HuH-7.5 (cell line): ENCODE data around the gene TESK2.
"Not testable (repeated sequence)": the region's sequence is repeated elsewhere in the genome, so short reads cannot be mapped to it uniquely, and the experiment has no call there.

ENCODE experiments used
- DNase-seq: peaks from one replicate; pipeline ENCODE4 v3.0.0; 2011; ENCODE audit warnings: low spot score

Gene TESK2, protein sequence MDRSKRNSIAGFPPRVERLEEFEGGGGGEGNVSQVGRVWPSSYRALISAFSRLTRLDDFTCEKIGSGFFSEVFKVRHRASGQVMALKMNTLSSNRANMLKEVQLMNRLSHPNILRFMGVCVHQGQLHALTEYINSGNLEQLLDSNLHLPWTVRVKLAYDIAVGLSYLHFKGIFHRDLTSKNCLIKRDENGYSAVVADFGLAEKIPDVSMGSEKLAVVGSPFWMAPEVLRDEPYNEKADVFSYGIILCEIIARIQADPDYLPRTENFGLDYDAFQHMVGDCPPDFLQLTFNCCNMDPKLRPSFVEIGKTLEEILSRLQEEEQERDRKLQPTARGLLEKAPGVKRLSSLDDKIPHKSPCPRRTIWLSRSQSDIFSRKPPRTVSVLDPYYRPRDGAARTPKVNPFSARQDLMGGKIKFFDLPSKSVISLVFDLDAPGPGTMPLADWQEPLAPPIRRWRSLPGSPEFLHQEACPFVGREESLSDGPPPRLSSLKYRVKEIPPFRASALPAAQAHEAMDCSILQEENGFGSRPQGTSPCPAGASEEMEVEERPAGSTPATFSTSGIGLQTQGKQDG

GRCh38 chr1:45490626-45491486, at the start of gene TESK2:
TESK2 (minus strand) TSS chr1:45491163; CDS start chr1:45457785, 33,378 bp downstream.
- DNase-seq: peak; percentile 92

GRCh38 chr1:45536886-45537285, 45.9 kb upstream of the TESK2 start:
- DNase-seq: no peak

DNA sequence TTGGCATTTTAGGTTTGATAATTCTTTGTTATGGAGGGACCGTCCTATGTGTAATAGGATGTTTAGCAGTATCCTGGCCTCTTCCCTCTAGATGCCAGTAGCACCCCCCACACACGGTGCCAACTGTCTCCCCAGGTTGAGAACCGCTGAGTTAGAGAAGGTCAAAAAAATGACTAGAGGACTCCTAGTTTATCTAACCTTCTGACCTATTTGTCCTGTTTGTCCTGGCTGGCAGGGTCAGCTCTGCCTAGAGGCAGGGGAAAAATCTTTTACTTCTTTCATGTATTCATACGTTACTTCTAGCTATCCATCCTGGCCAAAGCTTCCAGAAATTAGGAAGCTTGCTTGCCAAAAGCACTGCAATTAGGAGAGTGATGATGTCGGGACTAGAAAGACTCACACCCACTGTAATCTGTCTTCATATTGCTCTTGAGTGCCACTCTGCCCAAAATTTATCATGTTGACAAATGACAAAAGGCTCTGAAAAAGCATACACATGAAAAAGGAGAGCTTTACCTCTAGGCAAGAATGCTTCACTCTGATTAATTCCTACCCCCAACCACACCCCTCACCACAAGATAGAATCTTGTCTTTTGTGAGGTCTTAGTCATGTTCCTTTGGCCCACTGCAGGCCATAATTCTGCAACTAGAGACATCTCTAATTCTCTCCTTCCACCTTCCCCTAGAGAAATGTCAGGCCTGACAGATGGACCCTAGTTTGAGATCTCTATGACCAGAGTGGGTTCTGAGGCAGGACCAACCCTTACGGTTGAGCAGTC, 45.2 kb upstream of the TESK2 start:
- DNase-seq: no peak

- no peak for DNase-seq
These were observed 40.9 kb upstream of the TESK2 start for GRCh38 chr1:45531873-45532272.

DNA sequence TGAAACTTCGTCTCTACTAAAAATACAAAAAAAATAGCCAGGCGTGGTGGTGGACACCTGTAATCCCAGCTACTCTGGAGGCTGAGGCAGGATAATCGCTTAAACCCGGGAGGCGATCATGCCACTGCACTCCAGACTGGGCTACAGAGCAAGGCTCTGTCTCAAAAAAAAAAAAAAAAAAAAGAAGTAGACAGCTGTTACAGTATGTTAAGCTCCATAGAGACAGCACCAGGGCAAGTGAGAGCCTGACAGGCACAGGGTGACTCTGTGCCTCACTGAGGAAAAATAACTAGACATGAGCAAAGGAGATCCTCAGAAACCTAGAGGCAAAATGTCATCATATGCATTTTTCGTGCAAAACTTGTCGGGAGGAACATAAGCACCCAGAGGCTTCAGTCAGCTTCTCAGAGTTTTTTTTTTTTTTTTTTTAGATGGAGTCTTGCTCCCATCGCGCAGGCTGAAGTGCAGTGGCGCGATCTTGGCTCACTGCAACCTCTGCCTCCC, 39.7 kb upstream of the TESK2 start:
- DNase-seq: no peak

- DNase-seq: no peak
These were observed 35.2 kb upstream of the TESK2 start for GRCh38 chr1:45526135-45526644.

DNA sequence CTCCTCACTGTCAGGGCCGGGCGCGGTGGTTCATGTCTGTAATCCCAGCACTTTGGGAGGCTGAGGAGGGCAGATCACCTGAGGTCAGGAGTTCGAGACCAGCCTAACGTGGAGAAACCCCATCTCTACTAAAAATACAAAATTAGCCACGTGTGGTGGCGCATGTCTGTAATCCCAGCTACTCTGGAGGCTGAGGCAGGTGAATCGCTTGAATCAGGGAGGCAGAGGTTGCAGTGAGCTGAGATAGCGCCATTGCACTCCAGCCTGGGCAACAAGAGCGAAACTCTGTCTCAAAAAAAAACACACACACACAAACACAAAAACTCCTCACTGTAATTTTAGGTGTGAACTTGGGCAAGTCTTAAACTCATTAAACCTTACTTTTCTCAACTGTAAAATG, 33.0 kb upstream of the TESK2 start:
- DNase-seq: not testable (repeated sequence)

- DNase-seq: not testable (repeated sequence)
These were observed 32.6 kb upstream of the TESK2 start for GRCh38 chr1:45523516-45523915.

DNA sequence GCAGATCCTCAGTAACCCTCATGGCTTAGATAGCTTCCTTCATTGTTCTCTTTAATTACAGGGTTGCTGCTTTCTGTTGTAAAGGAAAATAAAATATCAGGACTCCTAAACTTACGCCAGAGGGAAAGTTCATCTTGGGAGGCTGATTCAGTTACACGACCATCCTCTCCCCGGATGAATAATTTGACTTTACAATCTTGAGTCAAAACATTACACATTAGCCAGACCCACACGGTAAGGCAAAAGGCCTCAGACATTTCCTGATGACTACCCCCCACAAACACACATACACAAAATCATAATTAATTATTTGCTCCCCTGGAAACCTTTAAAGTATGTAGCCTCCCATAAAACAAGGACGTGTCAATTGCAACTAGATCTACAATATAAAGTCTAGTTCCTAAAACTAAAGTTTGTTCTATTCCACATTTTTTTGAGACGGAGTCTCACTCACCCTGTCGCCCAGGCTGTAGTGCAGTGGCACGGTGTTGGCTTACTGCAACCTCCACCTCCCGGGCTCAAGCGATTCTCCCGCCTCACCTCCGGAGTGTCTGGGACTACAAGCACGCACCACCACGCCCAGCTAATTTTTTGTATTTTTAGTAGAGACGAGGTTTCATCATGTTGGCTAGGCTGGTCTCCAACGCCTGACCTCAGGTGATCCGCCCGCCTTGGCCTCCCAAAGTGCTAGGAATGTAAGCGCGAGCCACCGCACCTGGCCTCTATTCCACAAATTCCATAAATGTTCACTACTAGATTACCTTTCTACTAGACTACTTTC, 31.6 kb upstream of the TESK2 start:
- DNase-seq: no peak

GRCh38 chr1:45521413-45522323, 30.7 kb upstream of the TESK2 start, which contains the start of gene PRDX1:
PRDX1 (minus strand) TSS chr1:45521884; CDS start chr1:45519043, 2,841 bp downstream.
- DNase-seq: peak; percentile 67

GRCh38 chr1:45519774-45520173, 28.8 kb upstream of the TESK2 start:
- not testable (repeated sequence) for DNase-seq

DNA sequence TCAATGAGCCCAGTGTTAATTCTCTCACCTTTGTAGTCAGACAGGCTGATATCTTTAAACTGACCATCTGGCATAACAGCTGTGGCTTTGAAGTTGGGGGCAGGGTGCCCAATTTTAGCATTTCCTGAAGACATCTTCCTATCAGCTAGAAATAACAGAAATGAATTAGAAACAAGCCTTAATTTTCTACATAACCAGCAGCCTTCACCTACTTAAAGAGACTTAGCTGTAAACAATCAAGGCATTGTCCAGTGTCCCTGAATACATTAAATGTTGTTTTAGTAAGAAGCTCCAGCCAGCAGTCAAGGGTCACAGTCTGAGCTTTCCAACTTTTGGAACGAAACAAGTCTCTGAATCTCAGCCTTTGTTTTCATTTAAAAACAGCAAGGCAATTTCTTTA, 27.9 kb upstream of the TESK2 start:
- DNase-seq: no peak

DNA sequence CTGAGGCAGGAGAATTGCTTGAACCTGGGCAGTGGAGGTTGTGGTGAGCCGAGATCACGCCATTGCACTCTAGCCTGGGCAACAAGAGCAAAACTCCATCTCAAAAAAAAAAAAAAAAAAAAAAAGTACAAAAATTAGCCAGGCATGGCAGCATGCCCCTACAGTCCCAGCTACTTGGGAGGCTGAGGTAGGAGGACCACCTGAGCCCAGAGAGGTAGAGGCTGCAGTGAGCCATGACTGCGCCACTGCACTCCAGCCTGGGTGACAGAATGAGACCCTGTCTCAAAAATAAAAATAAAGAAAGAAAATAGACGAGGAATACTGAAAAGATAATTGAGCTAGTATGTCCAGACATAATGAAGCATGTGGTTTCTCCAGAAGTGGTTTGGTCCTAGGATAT, 27.4 kb upstream of the TESK2 start:
- DNase-seq: not testable (repeated sequence)

GRCh38 chr1:45516465-45516864, 25.5 kb upstream of the TESK2 start:
- DNase-seq: no peak

DNA sequence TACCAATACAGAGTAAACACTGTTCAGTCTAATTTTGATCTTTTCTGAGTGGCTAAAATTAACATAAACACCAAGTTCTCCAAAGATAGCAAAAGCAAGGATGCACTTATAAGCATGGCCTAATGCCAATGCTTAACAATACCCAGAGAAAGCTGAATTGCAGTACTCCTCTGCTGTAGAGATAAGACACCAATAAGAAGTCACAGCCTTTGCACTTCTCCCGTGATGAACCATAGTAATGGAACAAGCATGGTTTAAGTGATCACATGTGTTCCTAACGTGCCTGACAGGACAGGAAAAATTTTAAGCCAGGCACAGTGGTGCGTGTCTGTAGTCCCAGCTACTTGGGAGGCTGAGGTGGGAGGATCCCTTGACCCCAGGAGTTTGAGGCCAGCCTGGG, 25.1 kb upstream of the TESK2 start:
- DNase-seq: no peak

DNA sequence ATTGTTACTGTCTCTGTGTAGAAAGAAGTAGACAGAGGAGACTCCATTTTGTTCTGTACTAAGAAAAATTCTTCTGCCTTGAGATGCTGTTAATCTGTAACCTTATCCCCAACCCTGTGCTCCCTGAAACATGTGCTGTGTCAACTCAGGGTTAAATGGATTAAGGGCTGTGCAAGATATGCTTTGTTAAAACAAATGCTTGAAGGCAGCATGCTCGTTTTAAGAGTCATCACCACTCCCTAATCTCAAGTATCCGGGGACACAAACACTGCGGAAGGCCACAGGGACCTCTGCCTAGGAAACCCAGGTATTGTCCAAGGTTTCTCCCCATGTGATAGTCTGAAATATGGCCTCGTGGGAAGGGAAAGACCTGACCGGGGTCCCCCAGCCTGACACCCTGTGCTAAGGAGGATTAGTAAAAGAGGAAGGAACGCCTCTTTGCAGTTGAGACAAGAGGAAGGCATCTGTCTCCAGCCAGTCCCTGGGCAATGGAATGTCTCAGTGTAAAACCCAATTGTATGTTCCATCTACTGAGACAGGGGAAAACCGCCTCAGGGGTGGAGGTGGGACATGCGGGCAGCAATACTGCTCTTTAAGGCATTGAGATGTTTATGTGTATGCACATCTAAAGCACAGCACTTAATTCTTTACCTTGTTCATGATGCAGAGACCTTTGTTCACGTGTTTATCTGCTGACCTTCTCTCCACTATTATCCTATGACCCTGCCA, 22.7 kb upstream of the TESK2 start:
- DNase-seq: not testable (repeated sequence)

DNA sequence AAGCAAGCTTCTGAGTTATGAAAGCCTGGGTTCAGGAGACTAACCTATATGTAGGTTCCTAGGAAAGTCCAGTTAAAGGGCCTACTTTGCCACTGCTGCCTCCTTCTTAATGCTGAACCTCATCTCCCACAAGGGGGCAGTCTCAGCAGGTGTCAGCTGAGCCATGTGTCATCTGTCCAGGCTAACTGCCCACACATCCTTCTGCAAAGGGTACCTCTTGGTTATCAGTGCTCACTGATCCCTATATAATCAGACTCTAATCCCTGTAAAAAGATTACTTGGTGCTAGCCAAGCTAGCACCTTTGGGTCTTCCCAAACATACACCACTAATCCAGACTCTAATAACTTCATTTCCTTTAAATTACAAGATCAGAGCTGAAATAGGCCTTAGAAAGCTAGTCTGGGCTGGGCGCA, 21.7 kb upstream of the TESK2 start:
- no peak for DNase-seq

- DNase-seq: no peak
These were observed 20.1 kb upstream of the TESK2 start for GRCh38 chr1:45510972-45511527.
